Liver (tissue), 9 donors: ENCODE data around the gene ATP7B. TPM values are rescaled to one million over a fixed set of nuclear protein-coding genes. Genes with fewer than 3 reads are reported as not detected.

ENCODE experiments used
- DNase-seq: peaks from one replicate; pipeline ENCODE4 v3.0.0-alpha.2; 2017; ENCODE audit warnings: low spot score
- H3K27ac ChIP-seq, 2 donors: one replicate each; pipeline ENCODE4 v1.7.0; 2013; ENCODE audit warnings: inconsistent platforms in 2 of 2, low read length in 2 of 2, control low read depth in 1 of 2, low read depth in 1 of 2, mild to moderate bottlenecking in 1 of 2
- H3K27me3 ChIP-seq, 4 donors: one replicate each; pipeline versions ENCODE4 v1.6.1 to v1.7.0; 2013; ENCODE audit warnings: low read length in 3 of 4, inconsistent platforms in 1 of 4, mild to moderate bottlenecking in 1 of 4, moderate library complexity in 1 of 4; ENCODE audit not compliant: control insufficient read depth in 4 of 4, insufficient read depth in 4 of 4
- H3K36me3 ChIP-seq, 4 donors: one replicate each; pipeline versions ENCODE4 v1.6.1 to v1.7.0; 2013; ENCODE audit warnings: low read length in 3 of 4, mild to moderate bottlenecking in 3 of 4, low read depth in 1 of 4, moderate library complexity in 1 of 4; ENCODE audit not compliant: control insufficient read depth in 4 of 4, insufficient read depth in 3 of 4
- H3K4me1 ChIP-seq, 4 donors: one replicate each; pipeline versions ENCODE4 v1.6.1 to v1.7.0; 2013; ENCODE audit warnings: low read length in 3 of 4, mild to moderate bottlenecking in 3 of 4, moderate library complexity in 1 of 4; ENCODE audit not compliant: control insufficient read depth in 4 of 4, insufficient read depth in 4 of 4
- H3K4me3 ChIP-seq, 3 donors: one replicate each; pipeline versions ENCODE4 v1.6.1 to v1.7.0; 2013; ENCODE audit warnings: low read length in 3 of 3, control low read depth in 1 of 3, low read depth in 1 of 3, mild to moderate bottlenecking in 1 of 3
- H3K9ac ChIP-seq, 2 donors: one replicate each; pipeline ENCODE4 v1.7.0; 2013; ENCODE audit warnings: low read length in 2 of 2, mild to moderate bottlenecking in 2 of 2, moderate library complexity in 2 of 2, control low read depth in 1 of 2, low read depth in 1 of 2
- H3K9me3 ChIP-seq, 4 donors: one replicate each; pipeline versions ENCODE4 v1.6.1 to v1.7.0; 2013; ENCODE audit warnings: low read length in 3 of 4; ENCODE audit not compliant: control insufficient read depth in 4 of 4
- FOXA2 ChIP-seq: IDR thresholded peaks from 2 replicates; pipeline ENCODE4 v1.6.1; 2016; ENCODE audit warnings: antibody characterized with exemption
- GABPA ChIP-seq, 2 donors: IDR thresholded peaks in 1 of 2; conservative IDR thresholded peaks in 1 of 2; 2 replicates each; pipeline ENCODE4 v1.6.1; 2016; ENCODE audit warnings: antibody characterized with exemption in 2 of 2, mild to moderate bottlenecking in 1 of 2, moderate library complexity in 1 of 2
- HNF4A ChIP-seq, 2 donors: conservative IDR thresholded peaks; 2 replicates each; pipeline ENCODE4 v1.6.1; 2016; ENCODE audit warnings: antibody characterized with exemption in 2 of 2, mild to moderate bottlenecking in 2 of 2
- HNF4G ChIP-seq: IDR thresholded peaks from 2 replicates; pipeline ENCODE4 v1.6.1; 2016; ENCODE audit warnings: antibody characterized with exemption
- NR2F2 ChIP-seq: IDR thresholded peaks from 2 replicates; pipeline ENCODE4 v1.6.1; 2016; ENCODE audit warnings: antibody characterized with exemption
- RAD21 ChIP-seq, 2 donors: IDR thresholded peaks; 2 replicates each; pipeline ENCODE4 v1.6.1; 2016; ENCODE audit warnings: antibody characterized with exemption in 2 of 2, mild to moderate bottlenecking in 2 of 2
- RXRA ChIP-seq, 2 donors: IDR thresholded peaks; 2 replicates each; pipeline ENCODE4 v1.6.1; 2017 to 2018; ENCODE audit warnings: antibody characterized with exemption in 2 of 2, mild to moderate bottlenecking in 1 of 2
- SP1 ChIP-seq: IDR thresholded peaks from 2 replicates; pipeline ENCODE4 v1.6.1; 2018; ENCODE audit warnings: antibody characterized with exemption, mild to moderate bottlenecking
- YY1 ChIP-seq: IDR thresholded peaks from 2 replicates; pipeline ENCODE4 v1.6.1; 2016; ENCODE audit warnings: antibody characterized with exemption, mild to moderate bottlenecking
- ZBTB33 ChIP-seq: IDR thresholded peaks from 2 replicates; pipeline ENCODE4 v1.6.1; 2016; ENCODE audit warnings: antibody characterized with exemption
- WGBS: extraction: QIAGEN DNeasy Blood & Tissue Kit; methylation state at CpG from one replicate; pipeline ENCODE4 v1.1.7; 2013; 5-methylcytosine and 5-hydroxymethylcytosine counted together
- polyA plus RNA-seq, 2 donors: library from polyadenylated mRNA; stranded (reverse) in 1 of 2; unstranded in 1 of 2; fragments of 200-250 nt in 1 of 2; fragments of >200 nt in 1 of 2; fragmentation: Nextera tagmentation in 1 of 2; extraction: Ambion mirVana in 1 of 2; gene quantifications; one replicate each; pipeline versions ENCODE4 v1.2.1 to v1.2.3, GENCODE V29; 2013 to 2015
- total RNA-seq, 2 donors: library from RNA; depleted of rRNA; stranded (reverse); fragments of >200 nt; gene quantifications; one replicate each; pipeline ENCODE4 v1.2.3, GENCODE V29; 2014
- TF ChIP-seq, protein P1 (sequence below): fragments of 150-350 bp; IDR thresholded peaks from 2 replicates; pipeline ENCODE4 v1.5.1; 2017; ENCODE audit warnings: improper control_type of control experiment, low read depth, low read length; ENCODE audit not compliant: missing input control
- donor health status: healthy.
- donor health status: healthy.
- donor health status: healthy.
- donor health status: healthy.
- donor health status: healthy.

Gene ATP7B
- total and polyA plus RNA-seq, 4 donors: 8.0 to 37.7 (median 22.1) TPM

DNA sequence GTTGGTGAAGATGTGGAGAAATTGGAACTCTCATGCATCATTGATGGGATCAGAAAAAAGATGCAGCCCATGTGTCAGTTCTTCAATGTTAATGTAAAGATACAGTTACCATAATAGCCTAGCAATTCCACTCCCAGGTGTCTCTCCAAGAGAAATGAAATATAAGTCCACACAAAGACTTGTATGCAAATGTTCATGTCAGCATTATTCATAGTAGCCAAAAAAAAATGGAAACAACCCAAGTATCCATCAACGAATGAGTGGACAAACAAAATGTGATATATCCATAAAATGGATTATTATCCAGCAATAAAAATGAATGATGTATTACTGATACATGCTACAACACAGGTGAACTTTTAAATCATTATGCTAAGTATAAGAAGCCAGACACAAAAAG, 110.8 kb downstream of the ATP7B start:
- H3K4me3 ChIP-seq: no peak overlapping the region
- H3K27me3 ChIP-seq: no peaks in the 10 kb centered on the region
- H3K36me3 ChIP-seq: peaks cover 0 to 6% (median 0%) of the 10 kb centered on the region in 4 donors
- no peak overlapping the region for H3K27ac ChIP-seq
- no peaks in the 10 kb centered on the region for H3K9me3 ChIP-seq
- 73% methylated on average over 1 of the region's 1 CpG for WGBS
- no peak for DNase-seq
- TF ChIP-seq GABPA (IDR thresholded peaks at IDR 0.05 in 1 of 2, conservative IDR thresholded peaks at IDR 0.05 in 1 of 2) (no peak), FOXA2 (no peak), HNF4A (conservative IDR thresholded peaks at IDR 0.05) (no peak), RAD21 (IDR thresholded peaks at IDR 0.05) (no peak), RXRA (IDR thresholded peaks at IDR 0.05) (no peak), SP1 (no peak), NR2F2 (no peak), HNF4G (no peak)
- H3K9ac ChIP-seq: no peak overlapping the region
- H3K4me1 ChIP-seq: no peaks in the 10 kb centered on the region

DNA sequence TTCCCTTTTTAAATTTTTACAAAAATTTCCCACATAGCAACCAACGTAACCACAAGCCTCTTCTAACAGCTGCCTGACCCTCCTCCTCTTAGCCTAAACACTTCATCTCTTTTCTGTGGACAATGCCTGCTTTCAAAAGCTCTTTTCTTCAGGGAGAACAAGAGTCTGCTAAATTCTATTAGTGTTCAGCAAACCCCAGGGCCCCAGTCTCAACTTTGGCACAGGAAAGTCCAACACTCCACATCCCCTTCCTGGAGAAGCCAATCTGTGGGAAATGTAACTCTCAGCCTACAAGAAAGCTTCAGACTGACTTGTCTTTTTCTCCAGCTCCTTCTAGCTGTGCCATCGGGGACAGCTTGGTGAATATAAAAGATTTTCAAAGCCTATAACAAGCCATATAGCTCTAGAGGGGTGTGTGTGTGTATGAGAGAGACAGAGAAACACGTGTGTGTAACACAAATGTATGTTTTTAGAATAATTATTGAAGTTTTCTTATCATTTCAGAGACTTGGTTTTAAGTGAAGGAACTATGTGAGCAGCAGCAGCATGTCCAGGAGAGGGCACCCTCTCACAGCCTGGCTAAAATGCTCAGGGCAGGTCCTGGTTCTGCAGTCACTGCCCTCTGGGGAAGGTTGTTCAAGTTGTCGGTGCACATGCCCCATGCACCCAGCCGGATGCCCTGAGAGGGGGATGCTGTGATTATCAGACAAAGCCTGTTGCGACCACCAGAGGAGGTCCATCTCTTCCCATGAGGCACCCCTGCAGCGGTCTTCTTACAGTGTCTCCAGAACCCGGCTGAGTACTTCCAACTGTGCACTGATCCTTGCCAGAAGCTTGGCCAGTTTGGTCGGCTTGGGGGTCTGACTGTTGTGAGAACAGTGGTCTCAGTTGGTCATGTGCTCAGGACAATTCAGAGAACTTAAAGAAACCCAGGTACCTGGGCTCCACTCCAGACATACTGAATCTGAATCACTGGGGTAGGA, 115.1 kb downstream of the ATP7B start:
- peak; percentile 47 for DNase-seq

More for the DNA sequence above, 115.1 kb downstream of the ATP7B start:
- WGBS: 63% methylated on average over 9 of the region's 9 CpGs
- H3K36me3 ChIP-seq: peaks cover 0 to 4% (median 0%) of the 10 kb centered on the region in 4 donors
- no peak overlapping the region for H3K27ac ChIP-seq
- H3K9ac ChIP-seq: no peak overlapping the region
- H3K9me3 ChIP-seq: no peaks in the 10 kb centered on the region
- no peaks in the 10 kb centered on the region for H3K27me3 ChIP-seq
- no peak overlapping the region for H3K4me3 ChIP-seq
- peak; percentile 64 to 69 for TF ChIP-seq RXRA (IDR thresholded peaks at IDR 0.05)
- TF ChIP-seq, protein P1, sequence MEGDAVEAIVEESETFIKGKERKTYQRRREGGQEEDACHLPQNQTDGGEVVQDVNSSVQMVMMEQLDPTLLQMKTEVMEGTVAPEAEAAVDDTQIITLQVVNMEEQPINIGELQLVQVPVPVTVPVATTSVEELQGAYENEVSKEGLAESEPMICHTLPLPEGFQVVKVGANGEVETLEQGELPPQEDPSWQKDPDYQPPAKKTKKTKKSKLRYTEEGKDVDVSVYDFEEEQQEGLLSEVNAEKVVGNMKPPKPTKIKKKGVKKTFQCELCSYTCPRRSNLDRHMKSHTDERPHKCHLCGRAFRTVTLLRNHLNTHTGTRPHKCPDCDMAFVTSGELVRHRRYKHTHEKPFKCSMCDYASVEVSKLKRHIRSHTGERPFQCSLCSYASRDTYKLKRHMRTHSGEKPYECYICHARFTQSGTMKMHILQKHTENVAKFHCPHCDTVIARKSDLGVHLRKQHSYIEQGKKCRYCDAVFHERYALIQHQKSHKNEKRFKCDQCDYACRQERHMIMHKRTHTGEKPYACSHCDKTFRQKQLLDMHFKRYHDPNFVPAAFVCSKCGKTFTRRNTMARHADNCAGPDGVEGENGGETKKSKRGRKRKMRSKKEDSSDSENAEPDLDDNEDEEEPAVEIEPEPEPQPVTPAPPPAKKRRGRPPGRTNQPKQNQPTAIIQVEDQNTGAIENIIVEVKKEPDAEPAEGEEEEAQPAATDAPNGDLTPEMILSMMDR: peak; percentile 75
- TF ChIP-seq RAD21 (IDR thresholded peaks at IDR 0.05): peak; percentile 86
- TF ChIP-seq YY1: no peak
- TF ChIP-seq ZBTB33: no peak
- H3K4me1 ChIP-seq: no peaks in the 10 kb centered on the region
